ENCODE measurements around the gene NOX3.

Gene NOX3

GRCh38 chr6:155387481-155387880 lies 68.2 kb downstream of the NOX3 start:
- TF ChIP-seq CTCF (IDR thresholded peaks at IDR 0.05; ENCODE audit: extremely low read depth, missing control alignments) = no peak
- no peak for DNase-seq (ENCODE audit: low spot score)

GRCh38 chr6:155384321-155384952 lies 71.2 kb downstream of the NOX3 start:
- DNase-seq (ENCODE audit: low spot score) = no peak
- TF ChIP-seq CTCF (IDR thresholded peaks at IDR 0.05; ENCODE audit: extremely low read depth, missing control alignments) = no peak

- DNase-seq (ENCODE audit: low spot score) = no peak
- no peak for TF ChIP-seq CTCF (IDR thresholded peaks at IDR 0.05; ENCODE audit: extremely low read depth, missing control alignments)
Observed at GRCh38 chr6:155383913-155384312, 71.7 kb downstream of the NOX3 start.

- no peak for TF ChIP-seq CTCF (IDR thresholded peaks at IDR 0.05; ENCODE audit: extremely low read depth, missing control alignments)
- no peak for DNase-seq (ENCODE audit: low spot score)
Observed at GRCh38 chr6:155382338-155382685, 73.3 kb downstream of the NOX3 start.

GRCh38 chr6:155381673-155382337 lies 73.8 kb downstream of the NOX3 start:
- TF ChIP-seq CTCF (IDR thresholded peaks at IDR 0.05; ENCODE audit: extremely low read depth, missing control alignments) = no peak

GRCh38 chr6:155380666-155381332 lies 74.8 kb downstream of the NOX3 start:
- no peak for DNase-seq (ENCODE audit: low spot score)
- no peak for TF ChIP-seq CTCF (IDR thresholded peaks at IDR 0.05; ENCODE audit: extremely low read depth, missing control alignments)

More at GRCh38 chr6:155381673-155382337, 73.8 kb downstream of the NOX3 start:
- DNase-seq (ENCODE audit: low spot score) = no peak

GRCh38 chr6:155378724-155379123 lies 76.9 kb downstream of the NOX3 start:
- DNase-seq (ENCODE audit: low spot score) = no peak
- TF ChIP-seq CTCF (IDR thresholded peaks at IDR 0.05; ENCODE audit: extremely low read depth, missing control alignments) = no peak
